H1 (cell line): ENCODE measurements around the gene UBE2E1. TPM values are rescaled to one million over a fixed set of nuclear protein-coding genes. Genes with fewer than 3 reads are reported as not detected.

Source experiments
- CTCF ChIA-PET: fragments of 300-600 bp; sonication (Branson Sonifier 250); formaldehyde crosslinking; loops from one replicate; lab custom pipeline; 2021; ENCODE audit not compliant: partially characterized antibody; lab: Charles Lee
- POLR2A ChIA-PET: fragments of 300-600 bp; sonication (Branson Sonifier 250); formaldehyde crosslinking; loops from one replicate; lab custom pipeline; 2021; ENCODE audit warnings: inconsistent platforms; ENCODE audit not compliant: partially characterized antibody; lab: Charles Lee
- DNase-seq, 2 experiments: peaks; one replicate each; pipeline versions ENCODE4 v3.0.0 to v3.0.0-alpha.2; 2010 to 2022; ENCODE audit warnings: low spot score in 2 of 2, low read depth in 1 of 2, mixed read lengths in 1 of 2
- FAIRE-seq: peaks from 2 replicates; lab custom pipeline; 2011; peaks lifted over from hg19 to GRCh38; lab: Jason Lieb, UNC
- H2AFZ ChIP-seq: 2 replicates; pipeline ENCODE4 v1.8.1; 2012; ENCODE audit warnings: low read length, inconsistent platforms
- H2AK5ac ChIP-seq: 2 replicates; pipeline ENCODE4 v1.6.1; 2013; ENCODE audit warnings: low read depth, low read length
- H2BK120ac ChIP-seq: replicated peaks from 2 replicates; pipeline ENCODE3; 2013; ENCODE audit warnings: low read depth, low read length, inconsistent platforms
- H2BK12ac ChIP-seq: 2 replicates; pipeline ENCODE4 v1.6.1; 2013; ENCODE audit warnings: low read depth, low read length
- H2BK15ac ChIP-seq: 2 replicates; pipeline ENCODE4 v1.6.1; 2013; ENCODE audit warnings: low read length
- H2BK20ac ChIP-seq: 2 replicates; pipeline ENCODE4 v1.6.1; 2013; ENCODE audit warnings: low read length
- H2BK5ac ChIP-seq: 2 replicates; pipeline ENCODE4 v1.6.1; 2013; ENCODE audit warnings: low read depth, low read length
- H3K14ac ChIP-seq: 2 replicates; pipeline ENCODE4 v1.6.1; 2013; ENCODE audit warnings: inconsistent platforms; ENCODE audit not compliant: insufficient read length
- H3K18ac ChIP-seq: 2 replicates; pipeline ENCODE4 v1.6.1; 2013; ENCODE audit warnings: low read length; ENCODE audit errors: extremely low read depth
- H3K23ac ChIP-seq: 2 replicates; pipeline ENCODE4 v1.6.1; 2013; ENCODE audit warnings: inconsistent platforms; ENCODE audit not compliant: insufficient read length
- H3K23me2 ChIP-seq: 2 replicates; pipeline ENCODE4 v1.6.1; 2013; ENCODE audit warnings: low read depth, low read length
- H3K27ac ChIP-seq: 2 replicates; pipeline ENCODE4 v1.6.1; 2011; ENCODE audit warnings: low read depth, low read length, inconsistent platforms
- H3K27me3 ChIP-seq, 4 experiments: replicated peaks in 1 of 4; 1 replicate in 1 of 4; 2 replicates in 3 of 4; pipeline versions ENCODE4 v1.6.1 to v1.8.1; 2011 to 2013; ENCODE audit warnings: low read length in 3 of 4, mild to moderate bottlenecking in 3 of 4, inconsistent platforms in 2 of 4, mixed read lengths in 2 of 4, moderate library complexity in 1 of 4; ENCODE audit not compliant: control insufficient read depth in 3 of 4, insufficient read depth in 3 of 4; ENCODE audit errors: extremely low read depth in 1 of 4
- H3K36me3 ChIP-seq, 4 experiments: 2 replicates each; pipeline versions ENCODE4 v1.6.1 to v1.8.1; 2011 to 2013; ENCODE audit warnings: mild to moderate bottlenecking in 4 of 4, low read length in 3 of 4, moderate library complexity in 2 of 4, control low read depth in 1 of 4, inconsistent platforms in 1 of 4; ENCODE audit not compliant: insufficient read depth in 4 of 4, control insufficient read depth in 2 of 4
- H3K4ac ChIP-seq: replicated peaks from 2 replicates; pipeline ENCODE3; 2013; ENCODE audit warnings: low read length, low read depth, mixed read lengths, inconsistent platforms; ENCODE audit not compliant: insufficient read length
- H3K4me1 ChIP-seq, 4 experiments: replicated peaks in 1 of 4; 1 replicate in 1 of 4; 2 replicates in 3 of 4; pipeline versions ENCODE4 v1.6.1 to v1.8.1; 2011 to 2013; ENCODE audit warnings: low read length in 3 of 4, inconsistent platforms in 2 of 4, mixed read lengths in 1 of 4; ENCODE audit not compliant: insufficient read depth in 4 of 4, control insufficient read depth in 3 of 4
- H3K4me2 ChIP-seq, 2 experiments: 2 replicates each; pipeline versions ENCODE4 v1.6.1 to v1.8.1; 2011 to 2013; ENCODE audit warnings: low read depth in 2 of 2, low read length in 2 of 2, control low read depth in 1 of 2, inconsistent platforms in 1 of 2, mild to moderate bottlenecking in 1 of 2; ENCODE audit not compliant: insufficient read depth in 1 of 2
- H3K4me3 ChIP-seq, 4 experiments: fragments of 200-600, 300-600 bp in 1 of 4; sonication (generic), shearing (Covaris generic), sonication (Bioruptor Twin) in 1 of 4; 2 replicates each; pipeline versions ENCODE4 v1.5.1 to v1.8.1; 2011 to 2016; ENCODE audit warnings: low read length in 4 of 4, low read depth in 3 of 4, control low read depth in 2 of 4, inconsistent platforms in 2 of 4, mild to moderate bottlenecking in 2 of 4, mixed read lengths in 1 of 4, moderate library complexity in 1 of 4; ENCODE audit not compliant: insufficient read depth in 2 of 4; ENCODE audit errors: extremely low read depth in 1 of 4
- H3K56ac ChIP-seq: replicated peaks from 2 replicates; pipeline ENCODE3; 2013; ENCODE audit warnings: low read depth, mild to moderate bottlenecking, mixed read lengths, low read length, inconsistent platforms; ENCODE audit not compliant: insufficient read length
- H3K79me1 ChIP-seq: 2 replicates; pipeline ENCODE4 v1.6.1; 2013; ENCODE audit warnings: low read depth, low read length, control low read depth
- H3K79me2 ChIP-seq, 2 experiments: 2 replicates each; pipeline versions ENCODE4 v1.6.1 to v1.8.1; 2012 to 2013; ENCODE audit warnings: low read length in 2 of 2, mild to moderate bottlenecking in 2 of 2, inconsistent platforms in 1 of 2; ENCODE audit not compliant: insufficient read depth in 2 of 2, control insufficient read depth in 1 of 2
- H3K9ac ChIP-seq, 4 experiments: replicated peaks in 1 of 4; 1 replicate in 1 of 4; 2 replicates in 3 of 4; pipeline versions ENCODE4 v1.6.1 to v1.8.1; 2011 to 2013; ENCODE audit warnings: low read depth in 3 of 4, low read length in 3 of 4, control low read depth in 2 of 4, mild to moderate bottlenecking in 2 of 4, moderate library complexity in 2 of 4, inconsistent platforms in 1 of 4; ENCODE audit errors: extremely low read depth in 1 of 4
- H3K9me3 ChIP-seq, 2 experiments: 2 replicates each; pipeline versions ENCODE4 v1.6.1 to v1.8.1; 2012 to 2013; ENCODE audit warnings: mild to moderate bottlenecking in 2 of 2, moderate library complexity in 2 of 2, control low read depth in 1 of 2, inconsistent platforms in 1 of 2, low read depth in 1 of 2, low read length in 1 of 2, mixed read lengths in 1 of 2; ENCODE audit not compliant: insufficient read depth in 2 of 2
- H4K20me1 ChIP-seq, 2 experiments: replicated peaks in 1 of 2; 2 replicates each; pipeline versions ENCODE3 to v1.8.1; 2011 to 2013; ENCODE audit warnings: inconsistent platforms in 2 of 2, low read length in 2 of 2, mild to moderate bottlenecking in 1 of 2; ENCODE audit not compliant: insufficient read depth in 2 of 2, control insufficient read depth in 1 of 2
- H4K5ac ChIP-seq: 2 replicates; pipeline ENCODE4 v1.6.1; 2013; ENCODE audit warnings: low read length, low read depth, mixed read lengths, inconsistent platforms; ENCODE audit not compliant: insufficient read length
- H4K8ac ChIP-seq: 2 replicates; pipeline ENCODE4 v1.8.0; 2013; ENCODE audit warnings: mild to moderate bottlenecking, moderate library complexity, low read length, inconsistent platforms; ENCODE audit not compliant: insufficient read depth; ENCODE audit errors: extremely low read depth
- H4K91ac ChIP-seq: replicated peaks from 2 replicates; pipeline ENCODE3; 2013; ENCODE audit warnings: low read length, mixed read lengths, inconsistent platforms; ENCODE audit not compliant: insufficient read length
- ASH2L ChIP-seq: fragments of 200-600, 300-600 bp; sonication (generic); IDR thresholded peaks from one replicate; pipeline ENCODE4 v1.7.1; 2017; ENCODE audit warnings: low read length
- BACH1 ChIP-seq: IDR thresholded peaks from 2 replicates; pipeline ENCODE4 v1.6.1; 2012; ENCODE audit warnings: low read length, improper control_type of control experiment
- HDAC2 ChIP-seq, 2 experiments: fragments of 300-600 bp in 1 of 2; sonication (generic) in 1 of 2; IDR thresholded peaks; 2 replicates each; pipeline ENCODE4 v1.6.1; 2011 to 2012; ENCODE audit warnings: low read depth in 2 of 2, low read length in 2 of 2, mild to moderate bottlenecking in 2 of 2, moderate library complexity in 2 of 2, borderline replicate concordance in 1 of 2, inconsistent platforms in 1 of 2
- POLR2A ChIP-seq, 2 experiments: IDR thresholded peaks; 1 replicate in 1 of 2; 2 replicates in 1 of 2; pipeline ENCODE4 v1.6.1; 2011; ENCODE audit warnings: low read depth in 2 of 2, low read length in 2 of 2, mild to moderate bottlenecking in 2 of 2; ENCODE audit errors: control extremely low read depth in 1 of 2
- POLR2AphosphoS5 ChIP-seq: IDR thresholded peaks from 2 replicates; pipeline ENCODE4 v1.6.1; 2011; ENCODE audit warnings: low read depth, low read length
- WGBS, 2 experiments: shearing (Covaris generic) in 1 of 2; methylation state at CpG; one replicate each; pipeline versions ENCODE4 v1.1.6 to v1.1.7; 2013 to 2015; ENCODE audit warnings: low lambda C conversion rate in 2 of 2, mixed read lengths in 2 of 2, inconsistent platforms in 1 of 2, low coverage in 1 of 2, missing lambda C conversion rate in 1 of 2; ENCODE audit not compliant: insufficient replicate concordance in 2 of 2, insufficient coverage in 1 of 2, insufficient read length in 1 of 2; ENCODE audit errors: extremely low coverage in 1 of 2, missing lambda C conversion rate in 1 of 2; 5-methylcytosine and 5-hydroxymethylcytosine counted together
- polyA plus RNA-seq, 7 experiments: library from polyadenylated mRNA; depleted of rRNA in 3 of 7; stranded (reverse) in 5 of 7; unstranded in 2 of 7; fragments of >200 nt in 5 of 7; fragments of 200-250 nt in 2 of 7; gene quantifications; 1 replicate in 5 of 7; 2 replicates in 1 of 7; 4 replicates in 1 of 7; pipeline versions ENCODE4 v1.2.1 to v1.2.3, GENCODE V29; 2011 to 2013; ENCODE audit warnings: missing spikeins in 2 of 7, mixed read lengths in 2 of 7
- total RNA-seq: library from RNA; stranded (reverse); fragmentation: NEBNext Ultra II Directional; extraction: Animal tissue kit (Norgen Biotek cat#: 25700); gene quantifications from 2 replicates; pipeline ENCODE4 v1.2.1, GENCODE V29; 2021

Gene UBE2E1
- total and polyA plus RNA-seq, 2 of the 8 experiments (the other 6 are each of a cell fraction or from before 2014, with no cell fraction given): 109 to 141 TPM

DNA sequence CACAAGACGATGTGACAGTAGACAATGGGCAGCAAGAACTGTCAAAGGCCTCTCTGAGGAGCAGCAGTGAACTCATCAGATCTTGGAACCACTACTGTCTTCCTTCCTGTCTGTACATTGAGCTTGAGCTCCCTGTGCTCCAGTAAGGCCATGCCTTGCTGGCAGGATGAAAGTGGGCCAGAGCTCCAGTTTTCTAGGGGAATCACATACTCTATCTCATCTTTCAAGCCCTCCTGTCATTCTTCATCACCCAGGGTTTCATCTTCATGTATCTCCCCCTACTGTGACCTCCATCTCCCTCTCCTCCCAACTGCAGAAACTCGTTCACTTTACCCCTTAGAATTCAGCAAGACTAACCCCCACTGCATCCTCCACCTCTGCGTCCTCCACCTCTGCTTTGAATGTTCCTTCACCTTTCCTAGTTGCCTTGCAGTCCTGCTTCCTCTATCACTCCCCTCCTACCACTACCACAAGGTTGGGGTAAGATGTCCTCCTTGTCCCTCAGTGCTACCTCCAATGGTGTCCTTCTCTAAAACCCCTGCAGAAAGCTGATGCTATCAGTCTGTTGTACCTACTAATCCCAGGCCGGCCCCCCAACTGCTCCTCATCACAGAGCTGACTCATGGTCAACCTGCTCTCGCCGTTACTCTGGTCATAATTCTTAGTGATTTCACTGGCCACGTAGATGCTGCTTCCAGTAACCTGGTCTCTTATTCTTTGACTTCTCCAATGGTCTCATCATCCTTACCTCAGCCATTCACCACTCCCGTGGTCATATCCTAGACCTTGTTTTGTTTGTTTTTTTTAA is 88.7 kb downstream of the UBE2E1 start:
- ChIA-PET POLR2A (interaction anchor here (0.7 to 9.0 kb wide), 10 partner anchors 8 to 661 kb away, joined by 3 to 143 read pairs (median 3); partner anchors contain the start of genes NKIRAS1 and RPL15), CTCF (interaction anchor here (0.7 to 2.3 kb wide), 5 partner anchors 10 to 52 kb away, joined by 3 to 10 read pairs (median 3); partner anchors contain the start of genes NKIRAS1 and RPL15)
- Histone ChIP-seq H3K56ac (no peak overlapping the region), H2BK5ac (no peak overlapping the region), H3K18ac (no peak overlapping the region), H4K8ac (no peak overlapping the region), H3K9ac (no peak overlapping the region), H4K5ac (no peak overlapping the region), H3K23ac (no peak overlapping the region), H4K91ac (no peak overlapping the region), H4K20me1 (peaks cover 2 to 5% of the 10 kb centered on the region in 2 experiments), H2BK15ac (no peak overlapping the region), H3K23me2 (no peaks in the 10 kb centered on the region), H3K4me3 (no peak overlapping the region), H3K27ac (no peak overlapping the region), H3K4me1 (peaks cover 0 to 7% (median 1%) of the 10 kb centered on the region in 4 experiments; a peak in 3 of 7 replicates), H3K14ac (no peak overlapping the region), H3K36me3 (peaks cover 7 to 40% (median 21%) of the 10 kb centered on the region in 4 experiments; a peak in 6 of 8 replicates), H3K4me2 (no peak overlapping the region), H3K79me1 (0 out of 2 replicates have a peak, but pooled peaks cover 2% of the 10 kb centered on the region), H2BK12ac (no peak overlapping the region), H2BK20ac (no peak overlapping the region), H3K9me3 (peaks cover 3% of the 10 kb centered on the region in 2 experiments; a peak in 2 of 4 replicates), H2BK120ac (no peak overlapping the region), H3K4ac (no peak overlapping the region), H3K27me3 (no peaks in the 10 kb centered on the region), H3K79me2 (peaks cover 0 to 2% of the 10 kb centered on the region in 2 experiments; a peak in 1 of 4 replicates), H2AK5ac (no peak overlapping the region), H2AFZ (no peak overlapping the region)
- TF ChIP-seq POLR2AphosphoS5 (peak; percentile 55), BACH1 (no peak), HDAC2 (IDR thresholded peaks at IDR 0.05; ENCODE audit: borderline replicate concordance in 1 of 2, low read depth in 2 of 2, low read length in 2 of 2) (no peak), ASH2L (no peak), POLR2A (IDR thresholded peaks at IDR 0.05; ENCODE audit: control extremely low read depth in 1 of 2, low read depth in 2 of 2, low read length in 2 of 2) (peak in 1 of 2 experiments; percentile 64; a peak in 2 of 3 replicates)
- DNase-seq (no peak), FAIRE-seq (no peak)
- WGBS, 2 experiments: 87% methylated on average over 8 of the region's 8 CpGs; no CpG with 5 or more reads in 1 of the 2 experiments
